HG03280 (cell line): ENCODE results near the gene ADAT3.

Experiments
- ATAC-seq: cut with Tn5 transposase; IDR thresholded peaks from one replicate; pipeline ENCODE4 v1.9.1; 2021; ENCODE audit warnings: mild to moderate bottlenecking, moderate library complexity; ENCODE audit not compliant: unreplicated experiment

ADAT3 gene

GRCh38 chr19:1912760-1913505 lies 7.7 kb downstream of the ADAT3 start:
- no peak for ATAC-seq

- no peak for ATAC-seq
These were observed 8.8 kb downstream of the ADAT3 start for GRCh38 chr19:1913781-1914577.

GRCh38 chr19:1914826-1915341 lies 9.7 kb downstream of the ADAT3 start:
- no peak for ATAC-seq

- ATAC-seq: no peak
These were observed 11.9 kb downstream of the ADAT3 start for GRCh38 chr19:1917146-1917545.

- ATAC-seq: no peak
These were observed 12.7 kb downstream of the ADAT3 start for GRCh38 chr19:1917926-1918325.

- no peak for ATAC-seq
These were observed 13.8 kb downstream of the ADAT3 start for GRCh38 chr19:1918975-1919374.

GRCh38 chr19:1920644-1921043 lies 15.4 kb downstream of the ADAT3 start:
- no peak for ATAC-seq

GRCh38 chr19:1921326-1921725 lies 16.1 kb downstream of the ADAT3 start:
- no peak for ATAC-seq

- no peak for ATAC-seq
These were observed 16.6 kb downstream of the ADAT3 start for GRCh38 chr19:1921825-1922224.

- ATAC-seq: no peak
These were observed 17.6 kb downstream of the ADAT3 start for GRCh38 chr19:1922803-1923202.

- no peak for ATAC-seq
These were observed 18.1 kb downstream of the ADAT3 start for GRCh38 chr19:1923319-1923718.

GRCh38 chr19:1924320-1924961 lies 19.2 kb downstream of the ADAT3 start:
- no peak for ATAC-seq

- ATAC-seq: no peak
These were observed 20.3 kb downstream of the ADAT3 start for GRCh38 chr19:1925544-1925943.

GRCh38 chr19:1929021-1929742 lies 24.0 kb downstream of the ADAT3 start:
- no peak for ATAC-seq

GRCh38 chr19:1931445-1931844 lies 26.2 kb downstream of the ADAT3 start:
- ATAC-seq: no peak

- no peak for ATAC-seq
These were observed 27.2 kb downstream of the ADAT3 start for GRCh38 chr19:1932395-1932794.

GRCh38 chr19:1933244-1933643 lies 28.0 kb downstream of the ADAT3 start:
- ATAC-seq: no peak

- no peak for ATAC-seq
These were observed 28.7 kb downstream of the ADAT3 start for GRCh38 chr19:1933942-1934341.

GRCh38 chr19:1935484-1936208 lies 30.4 kb downstream of the ADAT3 start:
- no peak for ATAC-seq

- ATAC-seq: no peak
These were observed 31.2 kb downstream of the ADAT3 start for GRCh38 chr19:1936430-1936829.
